GM19099 (cell line): ENCODE results near the gene PADI2.

Source experiments
- POLR2A ChIP-seq: IDR thresholded peaks from 3 replicates; pipeline ENCODE4 v1.6.1; 2011; ENCODE audit warnings: low read depth; ENCODE audit not compliant: insufficient read length; ENCODE audit errors: extremely low read depth

Gene PADI2

DNA sequence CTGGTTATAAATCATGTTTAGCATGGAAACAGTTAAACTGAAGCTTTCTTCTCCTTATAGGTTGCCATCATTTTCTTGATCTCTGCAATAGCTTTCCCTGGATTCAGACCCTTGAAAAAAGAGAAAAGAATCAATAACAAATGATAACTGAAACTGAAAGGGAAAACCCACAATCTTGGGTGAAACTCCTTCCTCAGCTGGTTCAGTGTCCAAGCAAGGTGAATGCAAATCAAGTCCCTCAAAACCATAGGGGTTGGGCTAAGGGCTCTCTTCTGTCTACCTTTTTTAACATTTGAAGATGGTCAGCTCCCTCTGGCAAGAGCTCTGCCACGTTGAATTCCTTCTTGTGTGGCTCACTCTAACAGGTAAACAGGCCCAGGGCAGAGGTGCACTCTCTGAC is 100.4 kb downstream of the PADI2 start:
- no peak for TF ChIP-seq POLR2A

DNA sequence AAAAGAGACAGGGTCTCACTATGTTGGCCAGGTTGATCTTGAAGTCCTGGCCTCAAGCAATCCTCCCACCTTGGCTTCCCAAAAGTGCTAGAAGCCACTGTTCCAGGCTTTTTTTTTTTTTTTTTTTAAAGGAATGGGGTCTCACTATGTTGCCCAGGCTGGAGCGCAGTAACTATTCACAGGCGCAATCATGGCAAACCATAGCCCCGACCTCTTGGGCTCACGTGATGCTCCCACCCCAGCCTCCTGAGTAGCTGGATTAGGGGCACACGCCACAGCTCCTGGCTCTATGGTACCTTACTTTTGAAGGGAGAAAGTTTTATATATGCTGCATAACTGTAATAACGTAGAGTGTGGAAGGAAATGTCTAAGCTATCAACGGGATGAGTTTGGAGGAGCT is 101.8 kb downstream of the PADI2 start:
- no peak for TF ChIP-seq POLR2A
